ENCODE results near the gene PGA5. TPM values are rescaled to one million over a fixed set of nuclear protein-coding genes. Genes with fewer than 3 reads are reported as not detected.

PGA5 gene
- total RNA-seq, 4 donors from 2014 or later = 0.55 to 15.0 TPM; not detected in 2

DNA sequence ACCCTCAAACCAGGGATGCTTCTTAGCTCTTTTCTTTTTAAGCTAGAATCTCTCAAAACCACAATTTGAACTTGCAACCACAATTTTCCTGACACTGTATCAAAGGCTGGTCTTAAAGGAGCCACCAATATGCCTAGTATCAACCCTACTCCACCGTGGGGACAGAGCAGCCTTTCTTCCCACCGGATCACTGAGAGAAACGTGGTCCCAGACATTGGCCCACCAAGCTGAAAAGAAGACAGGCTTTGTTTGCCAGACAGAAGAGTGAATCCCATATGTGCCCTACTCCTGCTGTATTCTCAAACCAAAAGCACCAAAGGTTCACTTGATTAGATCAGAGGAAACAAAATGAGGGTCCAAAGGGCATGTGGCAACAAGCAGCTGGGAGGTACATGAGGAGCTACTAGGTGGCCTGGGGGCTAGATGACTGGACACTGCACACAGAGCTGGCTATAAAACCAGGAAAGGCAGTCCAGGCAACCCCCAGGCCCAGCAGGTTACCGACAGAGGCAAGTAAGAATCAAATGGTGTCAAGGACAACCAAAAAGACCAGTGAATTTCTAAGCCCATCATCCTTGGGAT, 57.8 kb downstream of the PGA5 start:
- Histone ChIP-seq H3K4me3 (no peak overlapping the region), H3K27me3 (peaks cover 21% of the 10 kb centered on the region), H3K4me1 (peaks cover 6 to 24% (median 21%) of the 10 kb centered on the region in 4 donors), H3K36me3 (peaks cover 0 to 38% (median 17%) of the 10 kb centered on the region in 4 donors), H3K9me3 (no peaks in the 10 kb centered on the region), H3K27ac (no peak overlapping the region)
- WGBS, 2 donors (ENCODE audit: low coverage in 1 of 2) = 76 to 86% methylated on average over 3 to 4 of the region's 4 CpGs
- intact Hi-C loops (cut with DNase I; ENCODE audit: low total_unique reads) = no loop called here
- in situ Hi-C loops (cut with MboI; ENCODE audit: low pct_ligation_motif_present in 1 of 4, low pct_unique_long_range_greater_than_20kb in 1 of 4, low sequenced_read_pairs in 3 of 4) = no loop called here
- TF ChIP-seq, protein P1, sequence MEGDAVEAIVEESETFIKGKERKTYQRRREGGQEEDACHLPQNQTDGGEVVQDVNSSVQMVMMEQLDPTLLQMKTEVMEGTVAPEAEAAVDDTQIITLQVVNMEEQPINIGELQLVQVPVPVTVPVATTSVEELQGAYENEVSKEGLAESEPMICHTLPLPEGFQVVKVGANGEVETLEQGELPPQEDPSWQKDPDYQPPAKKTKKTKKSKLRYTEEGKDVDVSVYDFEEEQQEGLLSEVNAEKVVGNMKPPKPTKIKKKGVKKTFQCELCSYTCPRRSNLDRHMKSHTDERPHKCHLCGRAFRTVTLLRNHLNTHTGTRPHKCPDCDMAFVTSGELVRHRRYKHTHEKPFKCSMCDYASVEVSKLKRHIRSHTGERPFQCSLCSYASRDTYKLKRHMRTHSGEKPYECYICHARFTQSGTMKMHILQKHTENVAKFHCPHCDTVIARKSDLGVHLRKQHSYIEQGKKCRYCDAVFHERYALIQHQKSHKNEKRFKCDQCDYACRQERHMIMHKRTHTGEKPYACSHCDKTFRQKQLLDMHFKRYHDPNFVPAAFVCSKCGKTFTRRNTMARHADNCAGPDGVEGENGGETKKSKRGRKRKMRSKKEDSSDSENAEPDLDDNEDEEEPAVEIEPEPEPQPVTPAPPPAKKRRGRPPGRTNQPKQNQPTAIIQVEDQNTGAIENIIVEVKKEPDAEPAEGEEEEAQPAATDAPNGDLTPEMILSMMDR (IDR thresholded peaks at IDR 0.05) = no peak
- TF ChIP-seq EP300 (IDR thresholded peaks at IDR 0.05; ENCODE audit: low read depth) (no peak), POLR2A (IDR thresholded peaks at IDR 0.05) (no peak), POLR2AphosphoS5 (IDR thresholded peaks at IDR 0.05) (no peak)
- DNase-seq = no peak

Other genes starting within 250 kb of the PGA5 start
- gene CD5, start 138.7 kb upstream of the PGA5 start, total RNA-seq = 1 to 10 TPM in 3 of 4 donors, not detected in 1; 1.6 to 7.5 (median 3.7) TPM
- 10 to 100 TPM in 3 of 4 donors, 1 to 10 TPM in 1; 8.6 to 23.3 (median 20.5) TPM for gene VPS37C, start 79.7 kb upstream of the PGA5 start, total RNA-seq
- gene PGA3, start 37.7 kb upstream of the PGA5 start, total RNA-seq = 10 to 100 TPM in 1 of 4 donors, 1 to 10 TPM in 1, not detected in 2; 1.5 to 20.1 TPM
- gene PGA4, start 18.8 kb upstream of the PGA5 start, total RNA-seq = 10 to 100 TPM in 1 of 4 donors, 1 to 10 TPM in 1, not detected in 2; 1.6 to 25.4 TPM
- 1 to 10 TPM in 1 of 4 donors, under 1 TPM in 2, not detected in 1; 0.16 to 2.2 (median 0.41) TPM for gene VWCE, start 54.1 kb downstream of the PGA5 start, total RNA-seq
- 100 to 1,000 TPM; 105 to 127 (median 123) TPM for gene DDB1, start 91.9 kb downstream of the PGA5 start, total RNA-seq
- 100 to 1,000 TPM in 1 of 4 donors, 10 to 100 TPM in 3; 32.9 to 103 (median 40.4) TPM for gene TKFC, start 92.1 kb downstream of the PGA5 start, total RNA-seq
- gene CYB561A3, start 120.7 kb downstream of the PGA5 start, total RNA-seq = 100 to 1,000 TPM in 2 of 4 donors, 10 to 100 TPM in 2; 68.1 to 157 (median 93.6) TPM
- gene TMEM138, start 121.2 kb downstream of the PGA5 start, total RNA-seq = 10 to 100 TPM; 27.9 to 51.6 (median 35.6) TPM
- gene TMEM216, start 151.4 kb downstream of the PGA5 start, total RNA-seq = 10 to 100 TPM in 3 of 4 donors, 1 to 10 TPM in 1; 1.9 to 32.8 (median 14.6) TPM
- 10 to 100 TPM; 43.6 to 65.1 (median 53.7) TPM for gene CPSF7, start 188.8 kb downstream of the PGA5 start, total RNA-seq
- gene SDHAF2, start 188.9 kb downstream of the PGA5 start, total RNA-seq = 100 to 1,000 TPM in 1 of 4 donors, 10 to 100 TPM in 3; 65.8 to 122 (median 81.4) TPM